HFFc6 (cell line): Measurements from ENCODE around the gene MYBPHL. TPM values are rescaled to one million over a fixed set of nuclear protein-coding genes. Genes with fewer than 3 reads are reported as not detected.

Source experiments
- DNase-seq: peaks from one replicate; pipeline ENCODE4 v3.0.0-alpha.2; 2018
- H3K27ac Mint-ChIP-seq: 2 replicates; pipeline ENCODE4 v1.8.0; 2020; ENCODE audit warnings: mild to moderate bottlenecking, mixed read lengths
- H3K27me3 Mint-ChIP-seq: 2 replicates; pipeline ENCODE4 v1.8.0; 2021; ENCODE audit warnings: mild to moderate bottlenecking, moderate library complexity, mixed read lengths; ENCODE audit not compliant: insufficient read depth
- H3K36me3 Mint-ChIP-seq: 2 replicates; pipeline ENCODE4 v1.8.0; 2021; ENCODE audit warnings: low read depth, mixed read lengths
- H3K4me1 Mint-ChIP-seq: 2 replicates; pipeline ENCODE4 v1.8.0; 2020; ENCODE audit warnings: low read depth, mixed read lengths
- H3K4me3 Mint-ChIP-seq: 2 replicates; pipeline ENCODE4 v1.8.0; 2020; ENCODE audit warnings: mild to moderate bottlenecking, moderate library complexity, mixed read lengths
- H3K9me3 Mint-ChIP-seq: 2 replicates; pipeline ENCODE4 v1.8.0; 2020; ENCODE audit warnings: mild to moderate bottlenecking, mixed read lengths
- CTCF ChIP-seq: fragments of 200-600 bp; sonication (generic); IDR thresholded peaks from 2 replicates; pipeline ENCODE4 v1.5.0; 2021; ENCODE audit warnings: antibody characterized with exemption, mild to moderate bottlenecking
- total RNA-seq, 6 experiments: library from RNA; stranded (reverse); fragmentation: NEBNext Ultra II Directional; extraction: Animal tissue kit (Norgen Biotek cat#: 25700); gene quantifications; 2 replicates in 1 of 6; 3 replicates in 5 of 6; pipeline ENCODE4 v1.2.3, GENCODE V29; 2021

Gene MYBPHL
- total RNA-seq, 6 experiments from 2014 or later = not detected

- TF ChIP-seq CTCF = no peak
- Mint-ChIP-seq H3K4me3 (no peak overlapping the region), H3K27me3 (peaks cover 2% of the 10 kb centered on the region; the same call in 1 of the 2 replicates), H3K9me3 (no peaks in the 10 kb centered on the region), H3K36me3 (no peaks in the 10 kb centered on the region), H3K4me1 (peaks cover 25% of the 10 kb centered on the region), H3K27ac (no peak overlapping the region)
- no peak for DNase-seq
Observed at GRCh38 chr1:109269981-109270622, 36.7 kb downstream of the MYBPHL start.

GRCh38 chr1:109269212-109269980 is 37.4 kb downstream of the MYBPHL start:
- Mint-ChIP-seq H3K36me3 (no peaks in the 10 kb centered on the region), H3K4me3 (no peak overlapping the region), H3K27me3 (peaks cover 2% of the 10 kb centered on the region; the same call in 1 of the 2 replicates), H3K9me3 (no peaks in the 10 kb centered on the region), H3K27ac (no peak overlapping the region), H3K4me1 (peaks cover 18% of the 10 kb centered on the region)
- DNase-seq = no peak
- TF ChIP-seq CTCF = no peak

- DNase-seq = no peak
- Mint-ChIP-seq H3K4me3 (no peak overlapping the region), H3K4me1 (peaks cover 14% of the 10 kb centered on the region), H3K36me3 (no peaks in the 10 kb centered on the region), H3K9me3 (no peaks in the 10 kb centered on the region), H3K27me3 (peaks cover 2% of the 10 kb centered on the region; the same call in 1 of the 2 replicates), H3K27ac (no peak overlapping the region)
- TF ChIP-seq CTCF = no peak
Observed at GRCh38 chr1:109268431-109269211, 38.2 kb downstream of the MYBPHL start.

- Mint-ChIP-seq H3K4me1 (peaks cover 16% of the 10 kb centered on the region), H3K27ac (no peak overlapping the region), H3K27me3 (peaks cover 2% of the 10 kb centered on the region; the same call in 1 of the 2 replicates), H3K36me3 (no peaks in the 10 kb centered on the region), H3K9me3 (no peaks in the 10 kb centered on the region), H3K4me3 (no peak overlapping the region)
- TF ChIP-seq CTCF = no peak
- DNase-seq = no peak
Observed at GRCh38 chr1:109267743-109268300, 39.0 kb downstream of the MYBPHL start.

GRCh38 chr1:109266965-109267364 is 39.8 kb downstream of the MYBPHL start:
- Mint-ChIP-seq H3K9me3 (no peaks in the 10 kb centered on the region), H3K27me3 (peaks cover 2% of the 10 kb centered on the region; the same call in 1 of the 2 replicates), H3K4me3 (no peak overlapping the region), H3K36me3 (no peaks in the 10 kb centered on the region), H3K27ac (no peak overlapping the region), H3K4me1 (peaks cover 16% of the 10 kb centered on the region)
- TF ChIP-seq CTCF = no peak
- no peak for DNase-seq
